ENCODE results near the gene SNRNP200. TPM values are rescaled to one million over a fixed set of nuclear protein-coding genes. Genes with fewer than 3 reads are reported as not detected.

SNRNP200 gene
- total RNA-seq, 6 donors from 2014 or later: 80.9 to 177 (median 90.9) TPM

- ATAC-seq (ENCODE audit: low FRiP score in 2 of 2) (no peak), DNase-seq (no peak)
- WGBS, 2 donors: 94 to 99% methylated on average over 4 of the region's 4 CpGs
- Histone ChIP-seq H3K4me1 (peaks cover 9 to 33% (median 14%) of the 10 kb centered on the region in 4 donors), H3K27me3 (no peaks in the 10 kb centered on the region), H3K27ac (no peak overlapping the region), H3K4me3 (no peak overlapping the region), H3K9me3 (no peaks in the 10 kb centered on the region), H3K36me3 (peaks cover 12 to 26% (median 20%) of the 10 kb centered on the region in 4 donors)
- no peak for TF ChIP-seq EP300 (IDR thresholded peaks at IDR 0.05)
- no peak for TF ChIP-seq POLR2AphosphoS5 (IDR thresholded peaks at IDR 0.05)
- no peak for TF ChIP-seq POLR2A (IDR thresholded peaks at IDR 0.05)
- TF ChIP-seq CTCF (IDR thresholded peaks at IDR 0.05): no peak
These were observed 56.7 kb downstream of the SNRNP200 start for GRCh38 chr2:96248624-96249023.

- DNase-seq: no peak
- no peak for ATAC-seq (ENCODE audit: low FRiP score in 2 of 2)
- H3K9me3 ChIP-seq: no peaks in the 10 kb centered on the region
- peak overlapping the region in 1 of 4 donors; percentile 24 for H3K27ac ChIP-seq
- H3K36me3 ChIP-seq: peaks cover 6 to 19% (median 13%) of the 10 kb centered on the region in 4 donors
- WGBS, 2 donors: 80 to 81% methylated on average over 5 of the region's 5 CpGs
- no peaks in the 10 kb centered on the region for H3K27me3 ChIP-seq
- TF ChIP-seq CTCF (IDR thresholded peaks at IDR 0.05) (no peak), EP300 (IDR thresholded peaks at IDR 0.05) (no peak), POLR2AphosphoS5 (IDR thresholded peaks at IDR 0.05) (no peak), POLR2A (IDR thresholded peaks at IDR 0.05) (no peak)
- no peak overlapping the region for H3K4me3 ChIP-seq
- H3K4me1 ChIP-seq: peaks cover 9 to 36% (median 14%) of the 10 kb centered on the region in 4 donors
These were observed 57.5 kb downstream of the SNRNP200 start for GRCh38 chr2:96247896-96248295.

GRCh38 chr2:96247009-96247408, 58.3 kb downstream of the SNRNP200 start:
- TF ChIP-seq POLR2AphosphoS5 (IDR thresholded peaks at IDR 0.05): no peak
- no peak for TF ChIP-seq POLR2A (IDR thresholded peaks at IDR 0.05)
- TF ChIP-seq CTCF (IDR thresholded peaks at IDR 0.05): no peak
- TF ChIP-seq EP300 (IDR thresholded peaks at IDR 0.05): no peak
- peak overlapping the region in 3 of 4 donors; percentile 59 to 77 (median 70) for H3K27ac ChIP-seq
- 63 to 70% methylated on average over 3 of the region's 3 CpGs for WGBS, 2 donors
- H3K4me1 ChIP-seq: peaks cover 14 to 42% (median 16%) of the 10 kb centered on the region in 4 donors
- no peak overlapping the region for H3K4me3 ChIP-seq
- no peaks in the 10 kb centered on the region for H3K9me3 ChIP-seq
- peak in 1 of 2 donors; percentile 59 for DNase-seq
- peak in 1 of 2 donors; percentile 30 for ATAC-seq (ENCODE audit: low FRiP score in 2 of 2)
- H3K36me3 ChIP-seq: peaks cover 0 to 11% (median 5%) of the 10 kb centered on the region in 4 donors
- no peaks in the 10 kb centered on the region for H3K27me3 ChIP-seq

GRCh38 chr2:96245609-96246390, 59.5 kb downstream of the SNRNP200 start:
- H3K4me3 ChIP-seq: no peak overlapping the region
- 66 to 77% methylated on average over 8 of the region's 8 CpGs for WGBS, 2 donors
- no peaks in the 10 kb centered on the region for H3K9me3 ChIP-seq
- DNase-seq (peak in 1 of 2 donors; percentile 76), ATAC-seq (ENCODE audit: low FRiP score in 2 of 2) (peak in 1 of 2 donors; percentile 74)
- peak overlapping the region; percentile 59 to 77 (median 64) for H3K27ac ChIP-seq
- peaks cover 0 to 5% (median 2%) of the 10 kb centered on the region in 4 donors for H3K36me3 ChIP-seq
- peaks cover 22 to 44% (median 25%) of the 10 kb centered on the region in 4 donors for H3K4me1 ChIP-seq
- H3K27me3 ChIP-seq: no peaks in the 10 kb centered on the region
- TF ChIP-seq EP300 (IDR thresholded peaks at IDR 0.05): no peak
- no peak for TF ChIP-seq CTCF (IDR thresholded peaks at IDR 0.05)
- no peak for TF ChIP-seq POLR2AphosphoS5 (IDR thresholded peaks at IDR 0.05)
- TF ChIP-seq POLR2A (IDR thresholded peaks at IDR 0.05): no peak
